Measurements from ENCODE around the gene MAML2.

DNA sequence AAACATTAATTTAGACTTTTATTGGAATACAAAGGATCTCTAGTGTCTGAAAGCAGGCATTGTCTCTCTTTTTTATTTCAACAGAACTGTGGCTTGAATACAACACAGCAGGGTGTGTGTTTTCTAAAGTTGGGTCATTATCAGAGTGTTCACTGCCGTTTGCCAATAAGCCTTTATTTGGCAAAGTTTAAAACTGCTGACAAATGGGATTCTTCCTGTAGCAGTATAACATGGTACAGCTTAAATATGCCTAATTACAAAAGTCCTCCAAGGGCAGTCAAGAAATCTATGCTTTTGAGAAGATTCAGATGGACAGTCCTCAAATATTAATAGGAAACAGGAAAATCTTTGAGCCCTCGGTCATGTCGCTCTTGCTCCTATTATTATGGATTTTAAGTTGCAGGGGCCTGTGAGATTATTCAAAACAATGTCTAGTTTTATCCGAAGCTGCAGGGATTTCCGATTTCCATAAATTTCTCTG is 199.9 kb downstream of the MAML2 start:
- TF ChIP-seq CTCF (IDR thresholded peaks at IDR 0.05) = peak in 1 of 3 donors; percentile 22
- TF ChIP-seq POLR2A (IDR thresholded peaks at IDR 0.05) = no peak
- no peak for TF ChIP-seq POLR2AphosphoS5 (IDR thresholded peaks at IDR 0.05)
